K562 (cell line): ENCODE measurements around the gene FBLN2. TPM values are rescaled to one million over a fixed set of nuclear protein-coding genes. Genes with fewer than 3 reads are reported as not detected.

ENCODE experiments used
- CTBP1 ChIP-seq: fragments of 450-650 bp; IDR thresholded peaks from 2 replicates; pipeline ENCODE4 v1.6.1; 2016; ENCODE audit warnings: borderline replicate concordance
- FOXP1 ChIP-seq: sonication (generic); formaldehyde crosslinking; IDR thresholded peaks from 2 replicates; pipeline ENCODE4 v1.8.0; 2022; ENCODE audit warnings: mild to moderate bottlenecking, missing genetic modification reagents
- HNRNPLL ChIP-seq: fragments of 200-400 bp; formaldehyde crosslinking; IDR thresholded peaks from 2 replicates; pipeline ENCODE4 v1.6.1; 2017; ENCODE audit warnings: low read length, low read depth, mild to moderate bottlenecking; ENCODE audit not compliant: poor library complexity, severe bottlenecking
- PHB2 ChIP-seq: fragments of 450-650 bp; IDR thresholded peaks from 2 replicates; pipeline ENCODE4 v1.6.1; 2017; ENCODE audit warnings: low read depth
- RFX7 ChIP-seq: fragments of 250-450 bp; sonication (Bioruptor Pico); IDR thresholded peaks from 2 replicates; pipeline ENCODE4 v1.5.1; 2021; ENCODE audit warnings: mild to moderate bottlenecking
- RUNX1 ChIP-seq: sonication (generic); IDR thresholded peaks from 2 replicates; pipeline ENCODE4 v1.6.1; 2016; ENCODE audit warnings: antibody characterized with exemption, low read depth
- SAFB ChIP-seq: fragments of 200-400 bp; formaldehyde crosslinking; IDR thresholded peaks from 2 replicates; pipeline ENCODE4 v1.6.1; 2017; ENCODE audit warnings: low read depth, low read length, borderline replicate concordance
- TAF7 ChIP-seq: fragments of 450-650 bp; IDR thresholded peaks from 2 replicates; pipeline ENCODE4 v1.6.1; 2016; ENCODE audit warnings: missing genetic modification characterization, missing compliant biosample characterization
- ZNF77 ChIP-seq: fragments of 250-450 bp; sonication (Bioruptor Pico); IDR thresholded peaks from 2 replicates; pipeline ENCODE4 v1.5.0; 2020
- polyA plus RNA-seq, 8 experiments: library from polyadenylated mRNA; depleted of rRNA in 4 of 8; stranded (reverse) in 5 of 8; unstranded in 3 of 8; fragments of >200 nt; fragmentation: Nextera tagmentation in 2 of 8; fragmentation: Illumina TruSeq in 1 of 8; extraction: Ambion mirVana in 2 of 8; extraction: Trizol in 1 of 8; gene quantifications; 2 replicates each; pipeline versions ENCODE4 v1.2.1 to v1.2.3, GENCODE V29; 2011 to 2014; ENCODE audit warnings: inconsistent platforms in 1 of 8, missing spikeins in 1 of 8
- total RNA-seq, 7 experiments: library from RNA; depleted of rRNA in 6 of 7; stranded (reverse); fragments of >200 nt in 6 of 7; fragmentation: Illumina TruSeq in 2 of 7; extraction: Trizol in 2 of 7; gene quantifications; 2 replicates each; pipeline versions ENCODE4 v1.2.1 to v1.2.3, GENCODE V29; 2011 to 2021; ENCODE audit warnings: low replicate concordance in 1 of 7
- TF ChIP-seq, protein P1 (sequence below): fragments of 450-650 bp; IDR thresholded peaks from 2 replicates; pipeline ENCODE4 v1.6.1; 2016; ENCODE audit warnings: antibody characterized with exemption
- TF ChIP-seq, protein P2 (sequence below), 2 experiments: fragments of 450-650 bp in 1 of 2; sonication (generic) in 1 of 2; formaldehyde crosslinking in 1 of 2; IDR thresholded peaks in 1 of 2; conservative IDR thresholded peaks in 1 of 2; 2 replicates each; pipeline versions ENCODE4 v1.6.1 to v1.8.1; 2016 to 2023; ENCODE audit warnings: mild to moderate bottlenecking in 2 of 2, moderate library complexity in 2 of 2, inconsistent platforms in 1 of 2, missing genetic modification reagents in 1 of 2
- TF ChIP-seq, protein P3 (sequence below): sonication (generic); formaldehyde crosslinking; IDR thresholded peaks from 2 replicates; pipeline ENCODE4 v1.9.0; 2022; ENCODE audit warnings: mild to moderate bottlenecking, missing genetic modification reagents
- TF ChIP-seq, protein P4 (sequence below): sonication (generic); formaldehyde crosslinking; IDR thresholded peaks from 2 replicates; pipeline ENCODE4 v1.8.1; 2023; ENCODE audit warnings: mild to moderate bottlenecking, missing genetic modification reagents

FBLN2 gene
- total and polyA plus RNA-seq, 9 of the 15 experiments (the other 6 are each of a cell fraction or from before 2014, with no cell fraction given) = 0.03 to 0.10 (median 0.04) TPM; not detected in 6

DNA sequence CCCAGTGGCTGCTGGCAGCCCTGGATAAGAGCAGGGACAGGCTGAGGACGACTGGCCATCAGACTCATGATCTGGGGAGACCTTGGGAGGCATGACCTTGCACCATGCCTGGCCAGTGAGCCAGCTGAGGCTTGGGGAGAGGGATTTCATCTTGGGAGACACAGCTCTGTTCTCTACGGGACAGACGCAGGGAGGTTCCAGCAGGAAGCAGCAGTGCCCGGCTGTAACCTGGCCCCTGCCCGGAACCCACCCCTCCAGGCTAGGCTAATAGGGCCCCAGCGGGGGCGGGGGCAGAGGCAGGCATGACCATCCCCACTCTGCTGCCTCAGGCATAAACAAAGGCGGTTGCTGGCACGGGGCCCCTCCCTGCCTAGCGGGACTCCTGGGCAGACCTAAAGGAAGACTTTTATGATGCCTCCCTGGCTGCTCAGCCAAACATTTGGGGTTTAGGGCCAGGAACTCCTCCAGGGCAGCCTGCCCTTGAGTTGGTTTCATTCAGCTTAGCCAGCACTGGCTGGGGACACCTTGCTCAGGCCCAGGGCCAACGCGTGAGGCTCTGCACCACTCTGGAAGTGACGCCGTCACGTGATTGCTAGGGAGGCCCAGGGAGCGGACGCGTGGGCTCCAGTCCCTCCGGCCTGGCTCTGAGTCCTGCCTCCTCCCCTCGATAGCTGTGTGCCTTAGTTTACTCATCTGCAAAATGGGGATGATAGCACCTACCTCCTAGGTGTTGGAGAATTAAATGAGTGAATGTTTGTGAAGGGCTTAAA lies 41.2 kb upstream of the FBLN2 start (continued):
- no peak for TF ChIP-seq ZNF77 (CRISPR knock-in tag)
- TF ChIP-seq RUNX1 = no peak
- TF ChIP-seq, protein P1, sequence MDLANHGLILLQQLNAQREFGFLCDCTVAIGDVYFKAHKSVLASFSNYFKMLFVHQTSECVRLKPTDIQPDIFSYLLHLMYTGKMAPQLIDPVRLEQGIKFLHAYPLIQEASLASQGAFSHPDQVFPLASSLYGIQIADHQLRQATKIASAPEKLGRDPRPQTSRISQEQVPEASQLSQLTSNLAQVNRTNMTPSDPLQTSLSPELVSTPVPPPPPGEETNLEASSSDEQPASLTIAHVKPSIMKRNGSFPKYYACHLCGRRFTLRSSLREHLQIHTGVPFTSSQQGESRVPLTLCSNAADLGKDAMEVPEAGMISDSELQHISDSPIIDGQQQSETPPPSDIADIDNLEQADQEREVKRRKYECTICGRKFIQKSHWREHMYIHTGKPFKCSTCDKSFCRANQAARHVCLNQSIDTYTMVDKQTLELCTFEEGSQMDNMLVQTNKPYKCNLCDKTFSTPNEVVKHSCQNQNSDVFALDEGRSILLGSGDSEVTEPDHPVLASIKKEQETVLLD = no peak
- TF ChIP-seq, protein P2, sequence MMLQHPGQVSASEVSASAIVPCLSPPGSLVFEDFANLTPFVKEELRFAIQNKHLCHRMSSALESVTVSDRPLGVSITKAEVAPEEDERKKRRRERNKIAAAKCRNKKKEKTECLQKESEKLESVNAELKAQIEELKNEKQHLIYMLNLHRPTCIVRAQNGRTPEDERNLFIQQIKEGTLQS (IDR thresholded peaks at IDR 0.05) = no peak
- TF ChIP-seq, protein P2 (CRISPR knock-in tag; conservative IDR thresholded peaks at IDR 0.05) = no peak
- TF ChIP-seq, protein P3, sequence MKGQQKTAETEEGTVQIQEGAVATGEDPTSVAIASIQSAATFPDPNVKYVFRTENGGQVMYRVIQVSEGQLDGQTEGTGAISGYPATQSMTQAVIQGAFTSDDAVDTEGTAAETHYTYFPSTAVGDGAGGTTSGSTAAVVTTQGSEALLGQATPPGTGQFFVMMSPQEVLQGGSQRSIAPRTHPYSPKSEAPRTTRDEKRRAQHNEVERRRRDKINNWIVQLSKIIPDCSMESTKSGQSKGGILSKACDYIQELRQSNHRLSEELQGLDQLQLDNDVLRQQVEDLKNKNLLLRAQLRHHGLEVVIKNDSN (CRISPR knock-in tag) = peak; percentile 77
- no peak for TF ChIP-seq SAFB
- TF ChIP-seq TAF7 (tag) = no peak
- TF ChIP-seq FOXP1 (CRISPR knock-in tag) = no peak
- TF ChIP-seq RFX7 (CRISPR knock-in tag) = no peak
- TF ChIP-seq, protein P4, sequence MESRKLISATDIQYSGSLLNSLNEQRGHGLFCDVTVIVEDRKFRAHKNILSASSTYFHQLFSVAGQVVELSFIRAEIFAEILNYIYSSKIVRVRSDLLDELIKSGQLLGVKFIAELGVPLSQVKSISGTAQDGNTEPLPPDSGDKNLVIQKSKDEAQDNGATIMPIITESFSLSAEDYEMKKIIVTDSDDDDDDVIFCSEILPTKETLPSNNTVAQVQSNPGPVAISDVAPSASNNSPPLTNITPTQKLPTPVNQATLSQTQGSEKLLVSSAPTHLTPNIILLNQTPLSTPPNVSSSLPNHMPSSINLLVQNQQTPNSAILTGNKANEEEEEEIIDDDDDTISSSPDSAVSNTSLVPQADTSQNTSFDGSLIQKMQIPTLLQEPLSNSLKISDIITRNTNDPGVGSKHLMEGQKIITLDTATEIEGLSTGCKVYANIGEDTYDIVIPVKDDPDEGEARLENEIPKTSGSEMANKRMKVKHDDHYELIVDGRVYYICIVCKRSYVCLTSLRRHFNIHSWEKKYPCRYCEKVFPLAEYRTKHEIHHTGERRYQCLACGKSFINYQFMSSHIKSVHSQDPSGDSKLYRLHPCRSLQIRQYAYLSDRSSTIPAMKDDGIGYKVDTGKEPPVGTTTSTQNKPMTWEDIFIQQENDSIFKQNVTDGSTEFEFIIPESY (CRISPR knock-in tag) = no peak
- no peak for TF ChIP-seq PHB2
- TF ChIP-seq CTBP1 = no peak
- no peak for TF ChIP-seq HNRNPLL
- TF ChIP-seq, all 486 proteins: peak for 16
